B cell (primary cell): ENCODE data around the gene TLE7. TPM values are rescaled to one million over a fixed set of nuclear protein-coding genes. Genes with fewer than 3 reads are reported as not detected.
A peak's percentile ranks its signal among the peaks of the same experiment; 100 is the strongest.

Experiments
- ATAC-seq: fragments of 200-7000 bp; cut with Tn5 transposase; one replicate; pipeline ENCODE4 v1.10.0; 2021; ENCODE audit warnings: low read depth, mild to moderate bottlenecking, moderate number of reproducible peaks, moderate library complexity
- CTCF ChIA-PET: fragments of 350-600 bp; sonication (Branson Sonifier 250); formaldehyde crosslinking; loops from one replicate; lab custom pipeline; 2021; ENCODE audit warnings: antibody characterized with exemption, inconsistent platforms; lab: Charles Lee
- POLR2A ChIA-PET: fragments of 350-600 bp; sonication (Branson Sonifier 250); formaldehyde crosslinking; loops from one replicate; lab custom pipeline; 2021; ENCODE audit warnings: antibody characterized with exemption; lab: Charles Lee
- DNase-seq: peaks from one replicate; pipeline ENCODE4 v3.0.0; 2013
- H2AFZ ChIP-seq: 2 replicates; pipeline ENCODE4 v1.6.1; 2012; ENCODE audit warnings: mild to moderate bottlenecking, low read depth, low read length; ENCODE audit not compliant: insufficient read depth, poor library complexity, severe bottlenecking
- H3K27ac ChIP-seq, 2 donors: 1 replicate in 1 of 2; 2 replicates in 1 of 2; pipeline ENCODE4 v1.5.1; 2012 to 2013; ENCODE audit warnings: low read length in 2 of 2, mild to moderate bottlenecking in 2 of 2, moderate library complexity in 1 of 2
- H3K27me3 ChIP-seq, 4 experiments: fragments of 200-600 bp in 1 of 4; sonication (generic) in 1 of 4; replicated peaks in 1 of 4; 1 replicate in 2 of 4; 2 replicates in 2 of 4; pipeline versions ENCODE4 v1.6.1 to v1.7.0; 2013 to 2016; ENCODE audit warnings: low read length in 3 of 4, mild to moderate bottlenecking in 2 of 4, mixed read lengths in 1 of 4, moderate library complexity in 1 of 4; ENCODE audit not compliant: insufficient read depth in 4 of 4, control insufficient read depth in 3 of 4; ENCODE audit errors: control extremely low read depth in 1 of 4
- H3K36me3 ChIP-seq, 2 experiments: replicated peaks in 1 of 2; 1 replicate in 1 of 2; 2 replicates in 1 of 2; pipeline versions ENCODE4 v1.6.1 to v1.7.1; 2013; ENCODE audit warnings: low read length in 1 of 2; ENCODE audit not compliant: insufficient read depth in 2 of 2, control insufficient read depth in 1 of 2; ENCODE audit errors: control extremely low read depth in 1 of 2, extremely low read depth in 1 of 2
- H3K4me1 ChIP-seq, 2 donors: fragments of 200-600 bp in 1 of 2; sonication (generic) in 1 of 2; 1 replicate in 1 of 2; 2 replicates in 1 of 2; pipeline versions ENCODE4 v1.5.1 to v1.6.1; 2013 to 2017; ENCODE audit warnings: low read length in 2 of 2; ENCODE audit not compliant: control insufficient read depth in 2 of 2, insufficient read depth in 2 of 2
- H3K4me2 ChIP-seq: replicated peaks from 2 replicates; pipeline ENCODE3; 2012; ENCODE audit warnings: mild to moderate bottlenecking, low read depth, low read length; ENCODE audit not compliant: poor library complexity, severe bottlenecking
- H3K4me3 ChIP-seq, 5 experiments: fragments of 200-600 bp in 1 of 5; sonication (generic) in 1 of 5; 1 replicate in 3 of 5; 2 replicates in 2 of 5; pipeline versions ENCODE4 v1.5.1 to v1.7.0; 2011 to 2016; ENCODE audit warnings: low read length in 4 of 5, mild to moderate bottlenecking in 4 of 5, low read depth in 2 of 5, control low read depth in 1 of 5, moderate library complexity in 1 of 5; ENCODE audit not compliant: insufficient read depth in 1 of 5; ENCODE audit errors: control extremely low read depth in 1 of 5, extremely low read depth in 1 of 5
- H3K79me2 ChIP-seq: fragments of 200-600 bp; sonication (generic); one replicate; pipeline ENCODE4 v1.6.0; 2016; ENCODE audit warnings: low read length; ENCODE audit not compliant: control insufficient read depth, insufficient read depth
- H3K9ac ChIP-seq: fragments of 200-600 bp; sonication (generic); 2 replicates; pipeline ENCODE4 v1.6.1; 2017; ENCODE audit warnings: mild to moderate bottlenecking, low read length, moderate library complexity
- H3K9me3 ChIP-seq, 3 donors: one replicate each; pipeline versions ENCODE4 v1.6.1 to v1.7.1; 2013; ENCODE audit warnings: low read length in 2 of 3; ENCODE audit not compliant: control insufficient read depth in 2 of 3, insufficient read depth in 1 of 3; ENCODE audit errors: control extremely low read depth in 1 of 3
- H4K20me1 ChIP-seq: 2 replicates; pipeline ENCODE4 v1.6.0; 2012; ENCODE audit warnings: mild to moderate bottlenecking, low read length; ENCODE audit not compliant: insufficient read depth, control insufficient read depth, poor library complexity, severe bottlenecking
- H3K27ac Mint-ChIP-seq: one replicate; pipeline ENCODE4 v1.8.0; 2021; ENCODE audit warnings: mixed read lengths
- H3K27me3 Mint-ChIP-seq: one replicate; pipeline ENCODE4 v1.8.0; 2021; ENCODE audit warnings: mixed read lengths
- H3K4me1 Mint-ChIP-seq: one replicate; pipeline ENCODE4 v1.8.0; 2021; ENCODE audit warnings: mixed read lengths
- H3K4me3 Mint-ChIP-seq: one replicate; pipeline ENCODE4 v1.8.0; 2021; ENCODE audit warnings: mixed read lengths
- H3K9me3 Mint-ChIP-seq: one replicate; pipeline ENCODE4 v1.8.0; 2022; ENCODE audit warnings: mixed read lengths; ENCODE audit not compliant: insufficient read depth
- CTCF ChIP-seq: fragments of 200-600 bp; IDR thresholded peaks from one replicate; pipeline ENCODE4 v1.8.0; 2022; ENCODE audit warnings: antibody characterized with exemption, mild to moderate bottlenecking
- EZH2 ChIP-seq: IDR thresholded peaks from 2 replicates; pipeline ENCODE4 v1.6.1; 2012; ENCODE audit warnings: borderline replicate concordance, low read depth, mild to moderate bottlenecking, moderate library complexity, low read length; ENCODE audit not compliant: insufficient read depth, poor library complexity, severe bottlenecking
- WGBS: methylation state at CpG from one replicate; pipeline ENCODE4 v1.1.5; 2013; ENCODE audit warnings: missing lambda C conversion rate; ENCODE audit not compliant: insufficient coverage; 5-methylcytosine and 5-hydroxymethylcytosine counted together
- intact Hi-C: fragments of 100-400 bp; cut with micrococcal nuclease; formaldehyde crosslinking; loops from one replicate; pipeline ENCODE4 v1.10.0; 2022
- polyA plus RNA-seq: library from polyadenylated mRNA; depleted of rRNA; stranded (reverse); fragments of >200 nt; gene quantifications from 2 replicates; pipeline ENCODE4 v1.2.3, GENCODE V29; 2012
- total RNA-seq, 2 donors: library from RNA; stranded (reverse); fragments of 120-200 nt in 1 of 2; gene quantifications; 1 replicate in 1 of 2; 2 replicates in 1 of 2; pipeline versions ENCODE4 v1.2.3 to v1.2.4, GENCODE V29; 2013 to 2022

TLE7 gene
- total and polyA plus RNA-seq, 2 donors (not counting 1 experiment from before 2014, with no cell fraction given), result not detected

GRCh38 chr16:71453036-71453435, 11.2 kb upstream of the TLE7 start:
- intact Hi-C loops, result loop anchor here (5.0 kb wide), 1 partner anchor 34 kb away; the partner anchor contains the start of gene ZNF19

DNA sequence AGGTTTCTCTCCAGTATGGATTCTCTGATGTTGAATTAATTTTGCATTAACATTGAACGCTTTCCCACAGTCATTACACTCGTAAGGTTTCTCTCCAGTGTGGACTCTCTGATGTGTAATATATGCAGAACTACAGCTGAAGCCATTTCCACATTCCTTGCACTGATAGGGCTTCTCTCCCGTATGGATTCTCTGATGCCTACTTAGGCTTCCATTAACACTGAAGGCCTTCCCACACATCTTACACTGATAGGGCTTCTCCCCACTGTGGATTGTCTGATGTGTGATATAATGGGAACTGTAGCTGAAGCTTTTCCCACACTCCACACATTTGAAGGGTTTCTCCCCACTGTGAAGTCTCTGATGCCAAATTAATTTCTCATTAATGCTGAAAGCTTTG, 7.2 kb upstream of the TLE7 start:
- peaks cover 29% of the 10 kb centered on the region for H3K9me3 Mint-ChIP-seq

More at GRCh38 chr16:71453036-71453435, 11.2 kb upstream of the TLE7 start:
- peaks cover 26% of the 10 kb centered on the region for H3K9me3 Mint-ChIP-seq
- H3K27me3 Mint-ChIP-seq, result no peaks in the 10 kb centered on the region
- no peak for DNase-seq
- no peak overlapping the region for H3K27ac Mint-ChIP-seq
- no peak overlapping the region for H3K27ac ChIP-seq
- no peaks in the 10 kb centered on the region for H3K79me2 ChIP-seq
- H3K4me2 ChIP-seq, result no peak overlapping the region
- H3K9ac ChIP-seq, result no peak overlapping the region
- no peaks in the 10 kb centered on the region for H3K4me1 Mint-ChIP-seq
- H2AFZ ChIP-seq, result no peak overlapping the region
- peaks cover 5 to 79% of the 10 kb centered on the region in 2 experiments for H3K36me3 ChIP-seq
- no peak overlapping the region for H3K4me3 ChIP-seq
- no peak for ATAC-seq
- H3K4me1 ChIP-seq, result no peaks in the 10 kb centered on the region
- no peak overlapping the region for H3K4me3 Mint-ChIP-seq
- no peaks in the 10 kb centered on the region for H3K27me3 ChIP-seq
- POLR2A ChIA-PET, result no interaction called here
- TF ChIP-seq CTCF (no peak), EZH2 (no peak)
- H4K20me1 ChIP-seq, result no peaks in the 10 kb centered on the region
- CTCF ChIA-PET, result no interaction called here
- peaks cover 15 to 41% (median 31%) of the 10 kb centered on the region in 3 donors for H3K9me3 ChIP-seq

More for the DNA sequence above, 7.2 kb upstream of the TLE7 start:
- Histone ChIP-seq H3K9ac (peak overlapping the region; percentile 6), H3K79me2 (no peaks in the 10 kb centered on the region), H3K36me3 (peaks cover 5 to 60% of the 10 kb centered on the region in 2 experiments), H3K9me3 (peaks cover 19 to 78% (median 58%) of the 10 kb centered on the region in 3 donors), H2AFZ (no peak overlapping the region), H3K4me3 (peak overlapping the region in 1 of 5 experiments; percentile 10), H3K4me2 (no peak overlapping the region), H3K27ac (no peak overlapping the region), H4K20me1 (no peaks in the 10 kb centered on the region), H3K4me1 (no peaks in the 10 kb centered on the region), H3K27me3 (no peaks in the 10 kb centered on the region)
- no peaks in the 10 kb centered on the region for H3K4me1 Mint-ChIP-seq
- ATAC-seq, result no peak
- TF ChIP-seq EZH2, result no peak
- no peak for TF ChIP-seq CTCF
- no peak overlapping the region for H3K27ac Mint-ChIP-seq
- intact Hi-C loops, result no loop called here
- no peak overlapping the region for H3K4me3 Mint-ChIP-seq
- ChIA-PET CTCF (interaction anchor here (1.9 kb wide), 1 partner anchor 50 kb away, joined by 8 read pairs; no protein-coding TSS in a partner anchor), POLR2A (no interaction called here)
- no peaks in the 10 kb centered on the region for H3K27me3 Mint-ChIP-seq
- DNase-seq, result no peak
- no CpG with 5 or more reads among the region's 3 CpGs for WGBS
